ENCODE data around the gene FIGLA.

The FIGLA gene

GRCh38 chr2:70769450-70769849 is 21.0 kb downstream of the FIGLA start:
- DNase-seq = no peak

- DNase-seq = no peak
These were observed 21.8 kb downstream of the FIGLA start for GRCh38 chr2:70768590-70769085.

GRCh38 chr2:70767699-70768589 is 22.5 kb downstream of the FIGLA start, which contains the start of gene ADD2:
Gene ADD2 (minus strand): TSS chr2:70768200. CDS start chr2:70706408, 61,792 bp downstream.
- DNase-seq = no peak

- no peak for DNase-seq
These were observed 23.3 kb downstream of the FIGLA start for GRCh38 chr2:70767079-70767698.

- no peak for DNase-seq
These were observed 23.9 kb downstream of the FIGLA start for GRCh38 chr2:70766357-70767078.

- no peak for DNase-seq
These were observed 24.9 kb downstream of the FIGLA start for GRCh38 chr2:70765507-70765906.

- no peak for DNase-seq
These were observed 31.0 kb downstream of the FIGLA start for GRCh38 chr2:70759446-70759845.

- DNase-seq = no peak
These were observed 32.5 kb downstream of the FIGLA start for GRCh38 chr2:70757966-70758365.

GRCh38 chr2:70757360-70757759 is 33.1 kb downstream of the FIGLA start:
- DNase-seq = no peak

GRCh38 chr2:70756128-70756527 is 34.3 kb downstream of the FIGLA start:
- no peak for DNase-seq

GRCh38 chr2:70753902-70754301 is 36.5 kb downstream of the FIGLA start:
- DNase-seq = no peak

- DNase-seq = no peak
These were observed 37.4 kb downstream of the FIGLA start for GRCh38 chr2:70753031-70753430.

- no peak for DNase-seq
These were observed 38.0 kb downstream of the FIGLA start for GRCh38 chr2:70752396-70752795.

- no peak for DNase-seq
These were observed 38.6 kb downstream of the FIGLA start for GRCh38 chr2:70751881-70752280.

- DNase-seq = no peak
These were observed 40.1 kb downstream of the FIGLA start for GRCh38 chr2:70750320-70750719.

GRCh38 chr2:70748002-70748784 is 42.2 kb downstream of the FIGLA start:
- no peak for DNase-seq

- DNase-seq = no peak
These were observed 43.2 kb downstream of the FIGLA start for GRCh38 chr2:70747284-70747683.

GRCh38 chr2:70746094-70746974 is 44.1 kb downstream of the FIGLA start:
- no peak for DNase-seq

- DNase-seq = no peak
These were observed 45.1 kb downstream of the FIGLA start for GRCh38 chr2:70745276-70745825.

GRCh38 chr2:70744397-70744796 is 46.0 kb downstream of the FIGLA start:
- DNase-seq = no peak

- DNase-seq = no peak
These were observed 46.8 kb downstream of the FIGLA start for GRCh38 chr2:70743677-70744076.
